HG02642 (cell line): ENCODE results near the gene ARMC6.
A peak's percentile ranks its signal among the peaks of the same experiment; 100 is the strongest.

ENCODE experiments used
- ATAC-seq: cut with Tn5 transposase; IDR thresholded peaks from one replicate; pipeline ENCODE4 v1.9.1; 2021; ENCODE audit warnings: mild to moderate bottlenecking; ENCODE audit not compliant: unreplicated experiment, poor library complexity

The ARMC6 gene

GRCh38 chr19:19033426-19034203 lies at the start of gene ARMC6, which contains the start of gene SUGP2:
Gene ARMC6 (plus strand): TSS chr19:19033603. CDS start chr19:19034210, 607 bp downstream.
Gene SUGP2 (minus strand): TSS chr19:19033517. CDS start chr19:19031071, 2,446 bp downstream.
- ATAC-seq = peak; percentile 79

DNA sequence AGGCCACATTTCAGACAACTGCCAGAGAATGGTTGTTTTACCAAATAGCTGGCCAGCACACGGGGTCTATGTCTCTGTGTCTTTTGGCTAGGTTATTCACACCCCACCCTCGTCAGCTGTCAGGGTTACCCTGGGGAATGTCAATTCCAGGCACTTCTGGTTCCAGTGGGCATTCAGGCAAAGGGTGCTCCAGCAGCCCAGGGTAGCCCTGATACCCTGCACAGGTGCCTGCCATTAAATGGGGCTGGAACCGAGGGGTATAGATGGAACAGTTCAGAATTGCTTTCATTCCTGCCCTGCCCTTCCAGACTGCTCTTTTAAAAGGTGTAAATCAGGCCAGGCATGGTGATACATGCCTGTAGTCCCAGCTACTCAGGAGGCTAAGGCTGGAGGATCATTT lies 49.2 kb upstream of the ARMC6 start:
- no peak for ATAC-seq

GRCh38 chr19:18985257-18985656 lies 48.1 kb upstream of the ARMC6 start:
- ATAC-seq = no peak

DNA sequence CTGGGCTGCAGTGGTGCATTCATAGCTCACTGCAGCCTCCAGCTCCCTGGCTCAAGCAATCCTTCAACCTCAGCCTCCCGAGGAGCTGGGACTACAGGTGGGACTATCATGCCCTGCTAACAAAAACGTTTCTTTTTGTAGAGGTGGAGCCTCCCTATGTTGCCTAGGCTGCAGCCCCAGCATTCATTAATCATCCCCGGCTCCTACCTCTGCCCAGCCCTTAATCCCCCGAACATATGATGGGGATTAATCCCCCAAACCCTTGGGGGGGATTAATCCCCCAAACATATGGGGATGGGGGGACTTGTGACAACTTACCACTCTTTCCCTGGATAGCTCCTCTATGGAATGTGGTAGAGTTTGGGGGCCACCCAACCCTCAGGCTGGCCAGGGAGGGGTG lies 45.9 kb upstream of the ARMC6 start:
- ATAC-seq = no peak

- ATAC-seq = no peak
Measured at GRCh38 chr19:18989316-18989715, 44.1 kb upstream of the ARMC6 start.

GRCh38 chr19:18990128-18990708 lies 43.2 kb upstream of the ARMC6 start:
- ATAC-seq = no peak

- no peak for ATAC-seq
Measured at GRCh38 chr19:18991006-18991405, 42.4 kb upstream of the ARMC6 start.

- no peak for ATAC-seq
Measured at GRCh38 chr19:18991468-18991867, 41.9 kb upstream of the ARMC6 start.

GRCh38 chr19:18992696-18993095 lies 40.7 kb upstream of the ARMC6 start:
- no peak for ATAC-seq

GRCh38 chr19:18993115-18993514 lies 40.3 kb upstream of the ARMC6 start:
- ATAC-seq = no peak

DNA sequence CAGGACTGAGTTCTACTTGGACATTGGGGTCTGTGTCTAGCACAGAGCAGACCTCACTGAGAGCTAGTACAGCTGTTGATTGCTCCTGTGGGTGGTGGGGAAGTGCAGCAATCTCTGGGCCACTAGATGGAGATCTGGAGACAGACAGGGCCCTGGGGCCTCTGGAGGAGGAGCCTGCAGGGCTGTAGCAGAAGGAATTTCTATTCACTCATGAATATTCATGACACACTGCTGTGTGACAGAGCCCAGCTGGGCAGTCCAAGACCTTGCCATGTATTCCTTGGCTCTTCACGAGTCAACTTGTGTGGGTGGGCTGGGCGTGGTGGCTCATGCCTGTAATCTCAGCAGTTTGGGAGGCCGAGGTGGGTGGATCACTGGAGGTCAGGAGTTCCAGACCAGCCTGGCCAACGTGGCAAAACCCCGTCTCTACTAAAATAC lies 37.6 kb upstream of the ARMC6 start:
- ATAC-seq = no peak

DNA sequence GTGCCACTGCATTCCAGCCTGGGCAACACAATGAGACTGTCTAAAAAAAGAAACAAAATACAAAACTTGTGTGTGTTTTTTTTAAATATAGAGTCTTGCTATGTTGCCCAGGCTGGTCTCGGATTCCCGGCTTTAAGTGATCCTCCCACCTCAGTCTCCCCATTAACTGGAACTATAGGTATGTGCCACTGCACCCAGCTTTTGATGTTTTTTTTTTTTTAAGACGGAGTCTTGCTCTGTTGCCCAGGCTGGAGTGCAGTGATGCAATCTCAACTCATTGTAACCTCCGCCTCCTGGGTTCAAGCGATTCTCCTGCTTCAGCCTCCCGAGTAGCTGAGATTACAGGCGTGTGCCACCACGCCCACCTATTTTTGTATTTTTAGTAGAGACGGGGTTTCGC lies 37.1 kb upstream of the ARMC6 start:
- ATAC-seq = no peak

DNA sequence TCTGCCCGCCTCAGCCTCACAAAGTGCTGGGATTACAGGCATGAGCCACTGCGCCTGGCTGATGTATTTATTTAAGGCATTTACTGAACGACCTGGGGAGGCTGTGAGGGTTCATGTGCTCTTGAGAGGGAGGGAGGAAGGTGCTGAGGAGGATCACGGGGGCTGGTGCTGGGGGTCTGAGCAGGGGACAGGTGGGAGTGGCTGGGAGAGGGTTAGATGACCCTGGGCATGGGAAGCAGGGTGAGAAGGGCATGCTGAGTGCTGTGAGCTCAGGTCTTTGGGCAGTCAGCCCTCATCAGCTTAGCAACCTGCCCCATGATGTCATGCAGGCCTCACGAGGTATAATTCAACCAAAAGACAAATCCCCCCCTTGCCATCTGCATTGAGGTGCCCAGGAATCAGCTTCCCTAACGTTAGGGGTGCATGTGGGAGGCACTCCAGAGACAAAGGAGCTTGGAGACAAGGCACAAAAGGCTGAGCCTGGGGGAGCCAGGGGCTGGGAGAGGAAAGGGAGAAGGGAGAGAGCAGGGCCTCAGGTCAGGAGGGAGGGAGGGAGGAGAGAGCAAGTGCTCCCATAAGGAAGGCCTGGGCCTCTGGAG lies 36.5 kb upstream of the ARMC6 start:
- no peak for ATAC-seq

GRCh38 chr19:18998276-18998675 lies 35.1 kb upstream of the ARMC6 start:
- ATAC-seq = no peak

- ATAC-seq = no peak
Measured at GRCh38 chr19:18999016-18999758, 34.2 kb upstream of the ARMC6 start.

GRCh38 chr19:18999896-19000620 lies 33.3 kb upstream of the ARMC6 start:
- no peak for ATAC-seq

- ATAC-seq = no peak
Measured at GRCh38 chr19:19004144-19004543, 29.3 kb upstream of the ARMC6 start.

- ATAC-seq = no peak
Measured at GRCh38 chr19:19006213-19006612, 27.2 kb upstream of the ARMC6 start.

DNA sequence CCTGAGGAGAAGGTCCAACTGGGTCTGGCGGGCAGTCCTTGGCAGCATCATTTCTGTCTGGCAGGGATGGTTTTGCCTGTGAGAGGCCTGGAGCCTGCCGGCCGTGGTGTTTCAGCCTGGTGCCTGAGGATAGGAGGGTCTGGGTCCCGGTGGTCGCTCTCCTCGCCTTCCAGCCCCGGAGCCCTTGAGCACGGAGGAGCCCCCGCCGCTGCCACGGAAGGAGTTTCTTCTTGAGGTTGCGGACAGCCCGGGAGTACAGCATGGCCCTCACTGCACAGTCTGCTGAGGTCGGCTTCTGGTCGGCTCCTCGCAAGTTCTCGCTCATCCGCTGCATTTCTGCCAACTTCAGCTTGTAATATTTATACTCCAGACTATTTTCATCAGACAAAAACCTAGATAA lies 23.5 kb upstream of the ARMC6 start:
- no peak for ATAC-seq

- no peak for ATAC-seq
Measured at GRCh38 chr19:19010551-19010950, 22.9 kb upstream of the ARMC6 start.
